Cardiac muscle cell (in vitro differentiated cells and primary cell): Measurements from ENCODE around the gene PPM1K. TPM values are rescaled to one million over a fixed set of nuclear protein-coding genes. Genes with fewer than 3 reads are reported as not detected.

Experiments used
- DNase-seq, 2 donors: peaks; one replicate each; pipeline versions ENCODE4 v3.0.0 to v3.0.0-alpha.2; 2010 to 2017; ENCODE audit warnings: low read depth in 1 of 2, low spot score in 1 of 2
- H3K27ac ChIP-seq: fragments of 200-600 bp; sonication (generic); 2 replicates; pipeline ENCODE4 v1.5.1; 2016
- H3K27me3 ChIP-seq: fragments of 200-600 bp; sonication (generic); 2 replicates; pipeline ENCODE4 v1.6.0; 2016; ENCODE audit warnings: control low read depth
- H3K36me3 ChIP-seq: fragments of 200-600 bp; sonication (generic); 2 replicates; pipeline ENCODE4 v1.5.1; 2016; ENCODE audit warnings: control low read depth
- H3K4me1 ChIP-seq: fragments of 200-600 bp; sonication (generic); 2 replicates; pipeline ENCODE4 v1.8.1; 2017; ENCODE audit warnings: low read depth, mild to moderate bottlenecking, mixed run types
- H3K4me3 ChIP-seq: fragments of 200-600 bp; sonication (generic); 2 replicates; pipeline ENCODE4 v1.5.1; 2016; ENCODE audit warnings: mild to moderate bottlenecking
- H3K9me3 ChIP-seq: fragments of 200-600 bp; sonication (generic); 2 replicates; pipeline ENCODE4 v1.5.1; 2017; ENCODE audit warnings: low read depth, mild to moderate bottlenecking, control low read depth
- polyA plus RNA-seq: library from polyadenylated mRNA; unstranded; fragments of >200 nt; fragmentation: Nextera tagmentation; extraction: Ambion mirVana; gene quantifications from 2 replicates; pipeline ENCODE4 v1.2.1, GENCODE V29; 2016
- total RNA-seq: library from RNA; depleted of rRNA; stranded (reverse); fragments of >200 nt; gene quantifications from 2 replicates; pipeline ENCODE4 v1.2.3, GENCODE V29; 2016
- TF ChIP-seq, protein P1 (sequence below): IDR thresholded peaks from 2 replicates; pipeline ENCODE4 v1.5.1; 2012; ENCODE audit warnings: low read depth, mild to moderate bottlenecking, low read length

Gene PPM1K
- total and polyA plus RNA-seq, 2 experiments from 2014 or later, result 54.8 to 58.8 TPM

DNA sequence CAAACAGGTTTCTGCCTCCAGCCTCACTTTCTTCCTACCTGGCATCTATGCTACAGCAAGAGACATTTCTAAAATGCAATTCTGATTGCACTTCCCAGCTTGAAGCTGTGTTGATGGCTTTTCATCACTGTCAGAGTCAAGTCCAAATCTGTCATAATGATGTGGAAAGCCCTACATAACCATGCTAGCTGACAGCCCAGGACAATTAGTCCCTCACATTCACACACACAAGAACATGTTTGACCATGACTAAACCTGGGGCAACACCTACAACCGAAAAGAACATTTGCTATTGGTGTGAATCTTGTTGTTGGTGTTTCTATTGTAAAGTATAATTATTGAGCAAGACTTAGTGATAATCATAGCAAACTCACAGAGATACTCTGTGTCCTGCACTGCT, 58.2 kb downstream of the PPM1K start:
- TF ChIP-seq, protein P1, sequence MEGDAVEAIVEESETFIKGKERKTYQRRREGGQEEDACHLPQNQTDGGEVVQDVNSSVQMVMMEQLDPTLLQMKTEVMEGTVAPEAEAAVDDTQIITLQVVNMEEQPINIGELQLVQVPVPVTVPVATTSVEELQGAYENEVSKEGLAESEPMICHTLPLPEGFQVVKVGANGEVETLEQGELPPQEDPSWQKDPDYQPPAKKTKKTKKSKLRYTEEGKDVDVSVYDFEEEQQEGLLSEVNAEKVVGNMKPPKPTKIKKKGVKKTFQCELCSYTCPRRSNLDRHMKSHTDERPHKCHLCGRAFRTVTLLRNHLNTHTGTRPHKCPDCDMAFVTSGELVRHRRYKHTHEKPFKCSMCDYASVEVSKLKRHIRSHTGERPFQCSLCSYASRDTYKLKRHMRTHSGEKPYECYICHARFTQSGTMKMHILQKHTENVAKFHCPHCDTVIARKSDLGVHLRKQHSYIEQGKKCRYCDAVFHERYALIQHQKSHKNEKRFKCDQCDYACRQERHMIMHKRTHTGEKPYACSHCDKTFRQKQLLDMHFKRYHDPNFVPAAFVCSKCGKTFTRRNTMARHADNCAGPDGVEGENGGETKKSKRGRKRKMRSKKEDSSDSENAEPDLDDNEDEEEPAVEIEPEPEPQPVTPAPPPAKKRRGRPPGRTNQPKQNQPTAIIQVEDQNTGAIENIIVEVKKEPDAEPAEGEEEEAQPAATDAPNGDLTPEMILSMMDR, result no peak
- peaks cover 3% of the 10 kb centered on the region for H3K4me1 ChIP-seq
- no peak for DNase-seq
- no peak overlapping the region for H3K4me3 ChIP-seq
- H3K36me3 ChIP-seq, result no peaks in the 10 kb centered on the region
- H3K27ac ChIP-seq, result no peak overlapping the region
- no peaks in the 10 kb centered on the region for H3K27me3 ChIP-seq
- H3K9me3 ChIP-seq, result no peaks in the 10 kb centered on the region

DNA sequence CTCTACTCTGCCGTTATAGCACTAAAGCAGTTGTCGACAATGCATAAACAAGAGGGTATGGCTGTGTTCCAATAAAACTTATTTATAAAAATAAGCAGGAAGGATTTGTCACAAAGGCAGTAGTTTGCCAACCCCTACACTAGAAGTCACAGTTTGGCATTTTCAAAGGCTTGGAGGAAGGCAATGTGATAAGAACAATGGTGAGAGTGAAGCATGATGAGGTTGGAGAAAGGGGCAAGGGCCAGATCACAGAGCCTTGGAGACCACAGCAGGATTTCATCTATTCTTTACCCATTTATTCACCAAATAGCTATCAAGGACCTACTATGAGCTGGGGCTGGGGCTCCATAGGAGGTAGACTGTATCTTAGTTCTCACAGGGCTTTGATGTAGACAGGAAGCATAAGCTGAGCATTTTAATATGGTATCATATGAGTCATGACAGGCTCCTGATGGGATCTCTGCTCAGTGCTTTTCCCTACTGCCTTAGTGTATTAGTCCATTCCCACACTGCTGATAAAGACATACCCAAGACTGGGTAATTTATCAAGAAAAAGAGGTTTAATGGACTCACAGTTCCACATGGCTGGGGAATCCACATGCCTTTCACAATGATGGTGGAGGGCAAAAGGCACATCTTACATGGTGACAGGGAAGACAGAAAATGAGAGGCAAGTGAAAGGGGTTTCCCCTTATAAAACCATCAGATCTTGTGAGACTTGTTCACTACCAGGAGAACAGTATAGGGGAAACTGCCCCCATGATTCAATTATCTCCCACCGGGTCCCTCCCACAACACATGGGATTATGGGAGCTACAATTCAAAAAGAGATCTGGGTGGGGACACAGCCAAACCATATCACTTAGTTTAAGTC, 58.9 kb downstream of the PPM1K start:
- Histone ChIP-seq H3K4me3 (no peak overlapping the region), H3K27me3 (no peaks in the 10 kb centered on the region), H3K9me3 (no peaks in the 10 kb centered on the region), H3K4me1 (peaks cover 3% of the 10 kb centered on the region), H3K36me3 (no peaks in the 10 kb centered on the region), H3K27ac (no peak overlapping the region)
- TF ChIP-seq, protein P1, result no peak
- DNase-seq, result peak in 1 of 2 donors; percentile 42

DNA sequence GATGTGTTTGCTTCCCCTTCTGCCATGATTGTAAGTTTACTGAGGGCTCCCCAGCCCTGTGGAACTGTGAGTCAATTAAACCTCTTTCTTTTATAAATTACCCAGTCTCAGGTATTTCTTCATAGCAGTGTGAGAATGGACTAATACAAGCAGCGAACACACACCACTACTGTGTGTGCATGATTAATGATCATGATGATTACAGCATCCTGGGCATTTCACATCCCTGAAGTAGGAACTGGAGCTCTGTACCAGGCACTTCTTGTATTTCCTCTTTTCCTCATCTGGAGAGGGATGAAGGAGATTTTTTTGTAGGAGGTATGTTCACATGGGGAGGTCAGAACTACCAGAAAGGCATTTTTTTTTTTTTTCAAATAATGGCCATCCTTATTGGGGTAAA, 60.8 kb downstream of the PPM1K start:
- Histone ChIP-seq H3K4me1 (peaks cover 3% of the 10 kb centered on the region), H3K27me3 (no peaks in the 10 kb centered on the region), H3K9me3 (no peaks in the 10 kb centered on the region), H3K36me3 (no peaks in the 10 kb centered on the region), H3K4me3 (no peak overlapping the region), H3K27ac (no peak overlapping the region)
- TF ChIP-seq, protein P1, result no peak
- DNase-seq, result no peak

DNA sequence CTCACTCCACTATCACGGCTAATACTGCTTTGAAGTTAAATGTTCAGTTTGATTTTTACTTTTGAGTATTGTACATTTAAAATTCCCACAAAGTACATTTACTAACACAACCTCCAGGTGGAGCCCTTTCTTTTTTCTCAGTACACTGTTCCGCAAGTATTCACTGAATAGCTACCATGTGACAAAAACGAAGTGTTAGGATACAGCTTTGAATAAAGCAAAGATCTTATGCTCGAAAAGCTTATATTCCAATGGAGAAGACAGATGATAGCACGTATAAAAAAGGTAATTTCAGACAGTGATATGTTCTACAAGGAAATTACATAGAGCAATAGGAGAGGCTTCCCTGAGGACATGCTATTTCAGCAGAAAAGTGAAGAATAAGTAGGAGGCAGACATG, 65.3 kb downstream of the PPM1K start:
- TF ChIP-seq, protein P1, result peak; percentile 55
- no peak overlapping the region for H3K4me3 ChIP-seq
- no peaks in the 10 kb centered on the region for H3K27me3 ChIP-seq
- no peaks in the 10 kb centered on the region for H3K36me3 ChIP-seq
- peak; percentile 68 to 73 for DNase-seq
- H3K4me1 ChIP-seq, result no peaks in the 10 kb centered on the region
- H3K27ac ChIP-seq, result no peak overlapping the region
- H3K9me3 ChIP-seq, result no peaks in the 10 kb centered on the region

DNA sequence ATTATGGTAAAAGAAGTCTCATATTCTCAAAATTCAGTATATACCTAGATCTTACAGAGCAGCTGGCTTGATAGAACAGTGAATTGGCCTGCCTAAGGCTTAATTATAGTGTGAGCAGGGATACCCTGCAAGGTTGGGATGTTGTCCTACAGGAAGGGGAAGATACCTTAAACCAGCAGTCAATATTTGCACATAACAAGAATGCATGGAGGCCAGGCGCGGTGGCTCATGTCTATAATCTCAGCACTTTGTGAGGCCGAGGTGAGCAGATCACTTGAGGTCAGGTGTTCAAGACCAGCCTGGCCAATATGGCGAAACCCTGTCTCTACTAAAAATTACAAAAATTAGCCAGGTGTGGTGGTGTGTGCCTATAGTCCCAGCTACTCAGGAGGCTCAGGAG, 67.2 kb downstream of the PPM1K start:
- Histone ChIP-seq H3K4me1 (no peaks in the 10 kb centered on the region), H3K4me3 (no peak overlapping the region), H3K27ac (no peak overlapping the region), H3K36me3 (no peaks in the 10 kb centered on the region), H3K27me3 (no peaks in the 10 kb centered on the region), H3K9me3 (no peaks in the 10 kb centered on the region)
- TF ChIP-seq, protein P1, result no peak
- DNase-seq, result no peak
